ENCODE data around the gene PRKN. TPM values are rescaled to one million over a fixed set of nuclear protein-coding genes. Genes with fewer than 3 reads are reported as not detected.

Gene PRKN
- total and polyA plus RNA-seq, 2 experiments from 2014 or later, result 0.10 to 0.84 TPM

GRCh38 chr6:162190981-162191380 lies 536.6 kb downstream of the PRKN start (continued):
- TF ChIP-seq, protein P1, sequence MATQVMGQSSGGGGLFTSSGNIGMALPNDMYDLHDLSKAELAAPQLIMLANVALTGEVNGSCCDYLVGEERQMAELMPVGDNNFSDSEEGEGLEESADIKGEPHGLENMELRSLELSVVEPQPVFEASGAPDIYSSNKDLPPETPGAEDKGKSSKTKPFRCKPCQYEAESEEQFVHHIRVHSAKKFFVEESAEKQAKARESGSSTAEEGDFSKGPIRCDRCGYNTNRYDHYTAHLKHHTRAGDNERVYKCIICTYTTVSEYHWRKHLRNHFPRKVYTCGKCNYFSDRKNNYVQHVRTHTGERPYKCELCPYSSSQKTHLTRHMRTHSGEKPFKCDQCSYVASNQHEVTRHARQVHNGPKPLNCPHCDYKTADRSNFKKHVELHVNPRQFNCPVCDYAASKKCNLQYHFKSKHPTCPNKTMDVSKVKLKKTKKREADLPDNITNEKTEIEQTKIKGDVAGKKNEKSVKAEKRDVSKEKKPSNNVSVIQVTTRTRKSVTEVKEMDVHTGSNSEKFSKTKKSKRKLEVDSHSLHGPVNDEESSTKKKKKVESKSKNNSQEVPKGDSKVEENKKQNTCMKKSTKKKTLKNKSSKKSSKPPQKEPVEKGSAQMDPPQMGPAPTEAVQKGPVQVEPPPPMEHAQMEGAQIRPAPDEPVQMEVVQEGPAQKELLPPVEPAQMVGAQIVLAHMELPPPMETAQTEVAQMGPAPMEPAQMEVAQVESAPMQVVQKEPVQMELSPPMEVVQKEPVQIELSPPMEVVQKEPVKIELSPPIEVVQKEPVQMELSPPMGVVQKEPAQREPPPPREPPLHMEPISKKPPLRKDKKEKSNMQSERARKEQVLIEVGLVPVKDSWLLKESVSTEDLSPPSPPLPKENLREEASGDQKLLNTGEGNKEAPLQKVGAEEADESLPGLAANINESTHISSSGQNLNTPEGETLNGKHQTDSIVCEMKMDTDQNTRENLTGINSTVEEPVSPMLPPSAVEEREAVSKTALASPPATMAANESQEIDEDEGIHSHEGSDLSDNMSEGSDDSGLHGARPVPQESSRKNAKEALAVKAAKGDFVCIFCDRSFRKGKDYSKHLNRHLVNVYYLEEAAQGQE (IDR thresholded peaks at IDR 0.05; ENCODE audit: unreplicated experiment), result no peak
- TF ChIP-seq, protein P2, sequence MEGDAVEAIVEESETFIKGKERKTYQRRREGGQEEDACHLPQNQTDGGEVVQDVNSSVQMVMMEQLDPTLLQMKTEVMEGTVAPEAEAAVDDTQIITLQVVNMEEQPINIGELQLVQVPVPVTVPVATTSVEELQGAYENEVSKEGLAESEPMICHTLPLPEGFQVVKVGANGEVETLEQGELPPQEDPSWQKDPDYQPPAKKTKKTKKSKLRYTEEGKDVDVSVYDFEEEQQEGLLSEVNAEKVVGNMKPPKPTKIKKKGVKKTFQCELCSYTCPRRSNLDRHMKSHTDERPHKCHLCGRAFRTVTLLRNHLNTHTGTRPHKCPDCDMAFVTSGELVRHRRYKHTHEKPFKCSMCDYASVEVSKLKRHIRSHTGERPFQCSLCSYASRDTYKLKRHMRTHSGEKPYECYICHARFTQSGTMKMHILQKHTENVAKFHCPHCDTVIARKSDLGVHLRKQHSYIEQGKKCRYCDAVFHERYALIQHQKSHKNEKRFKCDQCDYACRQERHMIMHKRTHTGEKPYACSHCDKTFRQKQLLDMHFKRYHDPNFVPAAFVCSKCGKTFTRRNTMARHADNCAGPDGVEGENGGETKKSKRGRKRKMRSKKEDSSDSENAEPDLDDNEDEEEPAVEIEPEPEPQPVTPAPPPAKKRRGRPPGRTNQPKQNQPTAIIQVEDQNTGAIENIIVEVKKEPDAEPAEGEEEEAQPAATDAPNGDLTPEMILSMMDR (conservative IDR thresholded peaks at IDR 0.05; ENCODE audit: low read depth in 2 of 2), result no peak
- no peak for TF ChIP-seq ZNF114 (CRISPR knock-in tag; IDR thresholded peaks at IDR 0.05)

- Mint-ChIP-seq H3K27me3 (ENCODE audit: insufficient read depth, low read depth, poor library complexity) (peaks cover 4% of the 10 kb centered on the region), H3K9me3 (peaks cover 2% of the 10 kb centered on the region; the same call in 1 of the 3 replicates), H3K27ac (no peak overlapping the region), H3K36me3 (ENCODE audit: low read depth) (no peaks in the 10 kb centered on the region), H3K4me1 (peaks cover 3% of the 10 kb centered on the region; the same call in 2 of the 3 replicates), H3K4me3 (no peak overlapping the region)
- no peaks in the 10 kb centered on the region for H3K79me2 ChIP-seq (replicated peaks; ENCODE audit: insufficient read depth)
- H3K9me2 ChIP-seq (ENCODE audit: insufficient read depth), result peaks cover 4% of the 10 kb centered on the region; the same call in 1 of the 2 replicates
- no peaks in the 10 kb centered on the region; the same call in 1 of the 2 replicates for H3K36me3 ChIP-seq (ENCODE audit: insufficient read depth)
- H3F3A ChIP-seq (replicated peaks; ENCODE audit: low read depth), result no peaks in the 10 kb centered on the region
- H4K20me1 ChIP-seq (replicated peaks; ENCODE audit: insufficient read depth), result no peaks in the 10 kb centered on the region
- H3K27me3 ChIP-seq (ENCODE audit: insufficient read depth), result no peaks in the 10 kb centered on the region
- H2AFZ ChIP-seq, result no peak overlapping the region
- no peak overlapping the region for H3K4me2 ChIP-seq
- peaks cover 3% of the 10 kb centered on the region; the same call in 1 of the 2 replicates for H3K4me1 ChIP-seq (ENCODE audit: insufficient read depth)
- ATAC-seq, result no peak
- H3K27ac ChIP-seq (ENCODE audit: low read depth), result no peak overlapping the region
- DNase-seq (ENCODE audit: low spot score), result no peak
- H3K4me3 ChIP-seq, result no peak overlapping the region
- no peak for TF ChIP-seq EZH2 (IDR thresholded peaks at IDR 0.05; ENCODE audit: low read depth, unreplicated experiment)
- TF ChIP-seq, protein P2 (conservative IDR thresholded peaks at IDR 0.05; ENCODE audit: low read depth in 2 of 2), result no peak
- TF ChIP-seq STAT1 (IDR thresholded peaks at IDR 0.05; ENCODE audit: unreplicated experiment), result no peak
- TF ChIP-seq ETS1 (IDR thresholded peaks at IDR 0.05), result no peak
- no peak for TF ChIP-seq ZNF114 (CRISPR knock-in tag; IDR thresholded peaks at IDR 0.05)
- no peak for TF ChIP-seq NANOG (IDR thresholded peaks at IDR 0.05; ENCODE audit: borderline replicate concordance)
- TF ChIP-seq ZNF331 (CRISPR knock-in tag; IDR thresholded peaks at IDR 0.05; ENCODE audit: low read depth), result no peak
- TF ChIP-seq CREB1 (CRISPR knock-in tag; IDR thresholded peaks at IDR 0.05; ENCODE audit: low read depth), result no peak
- no peak for TF ChIP-seq EZH2phosphoT487 (IDR thresholded peaks at IDR 0.05; ENCODE audit: unreplicated experiment)
- TF ChIP-seq, protein P1 (IDR thresholded peaks at IDR 0.05; ENCODE audit: unreplicated experiment), result no peak
- no peak for TF ChIP-seq POLR2AphosphoS5 (IDR thresholded peaks at IDR 0.05; ENCODE audit: low read depth)
Observed at GRCh38 chr6:162187168-162187935, 540.2 kb downstream of the PRKN start.

All from GM23338 (cell line).